Measurements from ENCODE around the gene SLC13A2. TPM values are rescaled to one million over a fixed set of nuclear protein-coding genes. Genes with fewer than 3 reads are reported as not detected.

SLC13A2 gene
- total RNA-seq, 1 experiment from 2014 or later: not detected

DNA sequence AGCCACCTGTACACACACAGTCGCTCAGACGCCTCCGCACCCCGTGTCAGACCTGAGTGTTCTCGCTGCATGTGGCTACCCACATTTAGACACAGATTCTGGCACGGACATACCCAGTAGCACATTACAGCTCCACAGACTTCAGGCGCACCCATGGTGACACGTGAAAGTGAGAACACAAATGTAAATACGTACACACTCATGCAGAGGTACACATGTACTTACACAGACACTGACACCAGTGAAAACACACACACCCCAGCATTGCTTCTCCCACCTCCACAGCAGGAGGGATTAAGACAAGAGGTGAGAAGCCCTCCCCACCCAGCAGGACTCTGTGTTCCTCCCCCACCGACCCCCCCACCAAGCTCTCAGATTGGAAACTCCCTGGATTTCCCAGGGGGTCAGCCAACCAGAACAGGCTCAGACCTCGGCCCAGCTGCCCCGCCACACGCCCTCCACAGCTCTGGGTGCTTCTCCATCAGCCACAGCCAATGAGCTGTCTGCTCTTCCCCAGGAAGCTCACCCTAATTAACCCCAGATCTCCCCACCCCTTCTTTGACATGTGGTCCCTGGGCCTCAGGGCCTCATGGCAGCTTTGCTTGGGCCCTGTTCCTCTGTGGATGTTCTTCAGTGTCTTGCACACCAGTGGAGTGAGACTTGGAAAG lies 27.4 kb downstream of the SLC13A2 start:
- Histone ChIP-seq H3K4me3 (ENCODE audit: low read depth, low read length, poor library complexity, severe bottlenecking) (no peak overlapping the region), H3K9me3 (ENCODE audit: low read depth, low read length, poor library complexity, severe bottlenecking) (no peaks in the 10 kb centered on the region), H3K27me3 (replicated peaks; ENCODE audit: insufficient read depth, low read depth, low read length, poor library complexity) (peaks cover 5% of the 10 kb centered on the region), H3K4me1 (ENCODE audit: insufficient read depth, low read length, poor library complexity, severe bottlenecking) (no peaks in the 10 kb centered on the region), H3K36me3 (ENCODE audit: insufficient read depth, low read length, poor library complexity, severe bottlenecking) (no peaks in the 10 kb centered on the region), H3K27ac (ENCODE audit: low read depth, low read length, poor library complexity, severe bottlenecking) (no peak overlapping the region)
- no peak for DNase-seq (ENCODE audit: low spot score)
- no TSS peak for BruUV-seq (replicated peaks)
- ChIA-PET CTCF (no interaction called here), POLR2A (ENCODE audit: low non-redundant PET) (no interaction called here)
- TF ChIP-seq, protein P1, sequence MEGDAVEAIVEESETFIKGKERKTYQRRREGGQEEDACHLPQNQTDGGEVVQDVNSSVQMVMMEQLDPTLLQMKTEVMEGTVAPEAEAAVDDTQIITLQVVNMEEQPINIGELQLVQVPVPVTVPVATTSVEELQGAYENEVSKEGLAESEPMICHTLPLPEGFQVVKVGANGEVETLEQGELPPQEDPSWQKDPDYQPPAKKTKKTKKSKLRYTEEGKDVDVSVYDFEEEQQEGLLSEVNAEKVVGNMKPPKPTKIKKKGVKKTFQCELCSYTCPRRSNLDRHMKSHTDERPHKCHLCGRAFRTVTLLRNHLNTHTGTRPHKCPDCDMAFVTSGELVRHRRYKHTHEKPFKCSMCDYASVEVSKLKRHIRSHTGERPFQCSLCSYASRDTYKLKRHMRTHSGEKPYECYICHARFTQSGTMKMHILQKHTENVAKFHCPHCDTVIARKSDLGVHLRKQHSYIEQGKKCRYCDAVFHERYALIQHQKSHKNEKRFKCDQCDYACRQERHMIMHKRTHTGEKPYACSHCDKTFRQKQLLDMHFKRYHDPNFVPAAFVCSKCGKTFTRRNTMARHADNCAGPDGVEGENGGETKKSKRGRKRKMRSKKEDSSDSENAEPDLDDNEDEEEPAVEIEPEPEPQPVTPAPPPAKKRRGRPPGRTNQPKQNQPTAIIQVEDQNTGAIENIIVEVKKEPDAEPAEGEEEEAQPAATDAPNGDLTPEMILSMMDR (conservative IDR thresholded peaks at IDR 0.05; ENCODE audit: low read depth, low read length): no peak
- TF ChIP-seq EZH2 (IDR thresholded peaks at IDR 0.05; ENCODE audit: borderline replicate concordance, low read depth, low read length, poor library complexity, severe bottlenecking): no peak
- intact Hi-C loops (cut with micrococcal nuclease; ENCODE audit: unreplicated experiment): no loop called here

DNA sequence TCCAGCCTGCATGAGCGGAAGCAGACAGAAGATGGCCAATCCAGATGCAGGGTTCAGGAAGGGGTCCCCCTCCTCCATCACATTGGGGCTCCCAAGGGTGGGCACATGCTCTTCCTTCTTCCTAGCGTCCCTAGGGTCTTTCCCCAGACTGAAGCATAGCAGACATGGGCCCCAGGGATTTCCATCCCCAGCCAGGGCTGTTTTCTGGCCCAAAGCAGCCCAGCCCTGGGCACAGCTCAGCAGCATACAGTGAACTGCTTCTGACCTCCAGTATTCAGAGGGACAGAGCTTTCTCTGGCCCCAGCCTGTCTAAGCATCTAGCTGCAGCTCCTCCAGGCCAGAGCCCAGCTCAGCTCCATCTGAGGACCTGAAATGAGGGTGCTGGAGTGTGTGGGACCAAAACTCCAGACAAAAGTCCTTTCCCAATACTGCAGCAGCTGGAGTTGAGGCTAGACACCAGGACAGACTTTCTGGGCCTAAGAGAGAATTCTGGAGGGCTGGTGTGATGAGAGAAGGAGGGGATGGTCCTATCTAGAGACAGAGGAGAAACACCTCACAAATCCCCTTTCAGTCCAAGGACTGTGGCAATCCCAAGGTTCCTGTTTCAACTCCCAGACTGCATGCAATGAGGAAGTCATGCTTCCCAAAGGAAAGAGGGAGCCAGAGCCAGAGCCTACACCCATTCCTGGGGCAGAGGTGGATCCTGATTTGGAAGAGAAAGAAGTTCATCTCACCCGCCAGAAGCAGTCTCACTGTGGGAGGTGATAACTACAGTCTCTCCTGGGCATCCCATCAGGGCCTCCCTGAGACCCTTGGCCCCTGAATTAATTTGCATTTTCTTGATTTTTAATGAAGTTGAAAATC lies 28.2 kb downstream of the SLC13A2 start:
- intact Hi-C loops (cut with micrococcal nuclease; ENCODE audit: unreplicated experiment): no loop called here
- no peaks in the 10 kb centered on the region for H3K36me3 ChIP-seq (ENCODE audit: insufficient read depth, low read length, poor library complexity, severe bottlenecking)
- ChIA-PET POLR2A (ENCODE audit: low non-redundant PET) (no interaction called here), CTCF (interaction anchor here (0.6 kb wide), 1 partner anchor 368 kb away, joined by 3 read pairs; no protein-coding TSS in a partner anchor)
- BruUV-seq (replicated peaks): no TSS peak
- H3K27ac ChIP-seq (ENCODE audit: low read depth, low read length, poor library complexity, severe bottlenecking): no peak overlapping the region
- H3K4me1 ChIP-seq (ENCODE audit: insufficient read depth, low read length, poor library complexity, severe bottlenecking): no peaks in the 10 kb centered on the region
- peaks cover 5% of the 10 kb centered on the region for H3K27me3 ChIP-seq (replicated peaks; ENCODE audit: insufficient read depth, low read depth, low read length, poor library complexity)
- H3K9me3 ChIP-seq (ENCODE audit: low read depth, low read length, poor library complexity, severe bottlenecking): no peaks in the 10 kb centered on the region
- no peak for DNase-seq (ENCODE audit: low spot score)
- TF ChIP-seq, protein P1 (conservative IDR thresholded peaks at IDR 0.05; ENCODE audit: low read depth, low read length): no peak
- no peak overlapping the region for H3K4me3 ChIP-seq (ENCODE audit: low read depth, low read length, poor library complexity, severe bottlenecking)

DNA sequence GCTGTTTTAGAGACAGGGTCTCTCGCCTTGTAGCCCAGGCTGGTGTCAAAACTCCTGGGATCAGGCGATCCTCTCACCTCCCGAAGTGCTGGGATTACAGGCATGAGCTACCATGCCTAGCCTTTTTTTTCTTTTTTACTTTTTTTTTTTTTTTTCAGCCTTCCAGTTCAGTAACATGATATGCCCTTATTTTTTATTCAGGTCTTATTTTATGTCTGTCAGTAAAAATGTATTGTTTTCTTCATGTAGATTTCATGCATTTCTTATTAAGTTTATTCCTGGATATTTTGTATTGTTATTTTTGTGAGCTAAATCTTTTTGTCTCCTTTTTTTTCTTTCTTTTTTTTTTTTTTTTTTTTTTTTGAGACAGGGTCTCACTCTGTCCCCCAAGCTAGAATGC lies 30.0 kb downstream of the SLC13A2 start:
- Histone ChIP-seq H3K4me3 (ENCODE audit: low read depth, low read length, poor library complexity, severe bottlenecking) (no peak overlapping the region), H3K9me3 (ENCODE audit: low read depth, low read length, poor library complexity, severe bottlenecking) (no peaks in the 10 kb centered on the region), H3K27me3 (replicated peaks; ENCODE audit: insufficient read depth, low read depth, low read length, poor library complexity) (peaks cover 11% of the 10 kb centered on the region), H3K27ac (ENCODE audit: low read depth, low read length, poor library complexity, severe bottlenecking) (no peak overlapping the region), H3K36me3 (ENCODE audit: insufficient read depth, low read length, poor library complexity, severe bottlenecking) (no peaks in the 10 kb centered on the region), H3K4me1 (ENCODE audit: insufficient read depth, low read length, poor library complexity, severe bottlenecking) (no peaks in the 10 kb centered on the region)
- no peak for DNase-seq (ENCODE audit: low spot score)
- ChIA-PET POLR2A (ENCODE audit: low non-redundant PET) (no interaction called here), CTCF (no interaction called here)
- intact Hi-C loops (cut with micrococcal nuclease; ENCODE audit: unreplicated experiment): no loop called here
- BruUV-seq (replicated peaks): no TSS peak
- TF ChIP-seq EZH2 (IDR thresholded peaks at IDR 0.05; ENCODE audit: borderline replicate concordance, low read depth, low read length, poor library complexity, severe bottlenecking): no peak
- TF ChIP-seq, protein P1 (conservative IDR thresholded peaks at IDR 0.05; ENCODE audit: low read depth, low read length): no peak

Data from A673 (cell line).